Stomach smooth muscle (tissue), 2 donors: ENCODE results near the gene DEUP1.
"Not testable (repeated sequence)": the region's sequence is repeated elsewhere in the genome, so short reads cannot be mapped to it uniquely, and the experiment has no call there.

Source experiments
- H3K27ac ChIP-seq: one replicate; pipeline ENCODE4 v1.7.0; 2013; ENCODE audit warnings: mild to moderate bottlenecking, low read length, inconsistent platforms
- H3K27me3 ChIP-seq, 2 donors: one replicate each; pipeline ENCODE4 v1.7.0; 2013; ENCODE audit warnings: low read length in 2 of 2; ENCODE audit not compliant: insufficient read depth in 2 of 2, control insufficient read depth in 1 of 2
- H3K36me3 ChIP-seq, 2 donors: one replicate each; pipeline ENCODE4 v1.7.0; 2013; ENCODE audit warnings: low read length in 2 of 2; ENCODE audit not compliant: control insufficient read depth in 2 of 2, insufficient read depth in 2 of 2
- H3K4me1 ChIP-seq: one replicate; pipeline ENCODE4 v1.7.0; 2013; ENCODE audit warnings: low read length; ENCODE audit not compliant: control insufficient read depth, insufficient read depth
- H3K4me3 ChIP-seq, 2 donors: one replicate each; pipeline ENCODE4 v1.7.0; 2013; ENCODE audit warnings: low read length in 2 of 2
- H3K9ac ChIP-seq, 2 donors: one replicate each; pipeline ENCODE4 v1.7.0; 2013; ENCODE audit warnings: low read length in 2 of 2, mild to moderate bottlenecking in 1 of 2
- H3K9me3 ChIP-seq, 2 donors: one replicate each; pipeline ENCODE4 v1.7.0; 2013; ENCODE audit warnings: low read length in 2 of 2; ENCODE audit not compliant: control insufficient read depth in 2 of 2
- donor health status: healthy.
- donor health status: Pancreatic carcinoma.

The DEUP1 gene

DNA sequence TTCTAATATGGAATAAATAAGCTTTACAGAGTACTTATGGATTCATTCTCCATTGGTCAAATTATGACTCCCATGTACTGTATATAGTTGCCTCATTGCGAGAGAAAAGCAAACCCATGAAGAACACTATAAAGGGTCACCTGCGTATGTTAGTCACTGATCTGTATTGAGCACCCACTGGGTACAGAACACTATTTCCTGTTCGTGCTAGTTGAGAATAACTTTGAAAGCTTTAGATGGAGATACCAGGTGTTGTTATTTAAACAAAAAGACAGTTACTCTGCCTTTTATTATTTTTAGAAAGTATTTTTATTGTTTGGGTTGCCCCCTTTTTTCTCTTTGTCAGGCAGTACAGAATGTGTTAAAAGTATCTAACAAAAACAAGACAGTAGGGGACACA is 79.9 kb downstream of the DEUP1 start:
- H3K4me3 ChIP-seq: no peak overlapping the region
- H3K9me3 ChIP-seq: no peaks in the 10 kb centered on the region
- H3K27ac ChIP-seq: no peak overlapping the region
- H3K36me3 ChIP-seq: no peaks in the 10 kb centered on the region
- H3K27me3 ChIP-seq: no peaks in the 10 kb centered on the region
- no peaks in the 10 kb centered on the region for H3K4me1 ChIP-seq
- H3K9ac ChIP-seq: no peak overlapping the region

- Histone ChIP-seq H3K4me3 (no peak overlapping the region), H3K36me3 (no peaks in the 10 kb centered on the region), H3K4me1 (no peaks in the 10 kb centered on the region), H3K27me3 (no peaks in the 10 kb centered on the region), H3K9me3 (no peaks in the 10 kb centered on the region), H3K9ac (no peak overlapping the region), H3K27ac (no peak overlapping the region)
Observed at GRCh38 chr11:93411705-93412104, 81.2 kb downstream of the DEUP1 start.

GRCh38 chr11:93432247-93432646 is 101.7 kb downstream of the DEUP1 start:
- no peak overlapping the region for H3K4me3 ChIP-seq

GRCh38 chr11:93443232-93443631 is 112.7 kb downstream of the DEUP1 start:
- not testable (repeated sequence) for H3K9me3 ChIP-seq, H3K27me3 ChIP-seq, H3K36me3 ChIP-seq, H3K9ac ChIP-seq, H3K4me3 ChIP-seq, H3K4me1 ChIP-seq, H3K27ac ChIP-seq

More at GRCh38 chr11:93432247-93432646, 101.7 kb downstream of the DEUP1 start:
- Histone ChIP-seq H3K27ac (no peak overlapping the region), H3K27me3 (no peaks in the 10 kb centered on the region), H3K36me3 (no peaks in the 10 kb centered on the region), H3K9me3 (no peaks in the 10 kb centered on the region), H3K9ac (no peak overlapping the region), H3K4me1 (no peaks in the 10 kb centered on the region)

DNA sequence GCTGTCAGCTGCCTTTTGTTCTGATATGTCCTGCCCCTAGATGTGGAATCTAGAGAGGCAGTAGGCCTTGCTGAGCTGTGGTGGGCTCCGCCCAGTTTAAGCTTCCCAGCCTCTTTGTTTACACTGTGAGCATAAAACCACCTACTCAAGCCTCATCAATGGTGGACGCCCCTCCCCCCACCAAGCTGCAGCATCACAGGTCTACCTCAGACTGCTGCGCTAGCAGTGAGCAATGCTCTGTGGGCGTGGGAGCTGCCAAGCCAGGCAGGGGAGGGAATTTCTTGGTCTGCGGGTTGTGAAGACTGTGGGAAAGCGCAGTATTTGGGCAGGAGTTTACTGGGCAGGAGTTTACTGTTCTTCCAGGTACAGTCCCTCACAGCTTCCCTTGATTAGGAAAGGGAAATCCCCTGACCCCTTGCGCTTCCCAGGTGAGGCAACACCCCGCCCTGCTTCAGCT is 114.1 kb downstream of the DEUP1 start:
- Histone ChIP-seq H3K4me3 (no peak overlapping the region), H3K36me3 (no peaks in the 10 kb centered on the region), H3K9ac (no peak overlapping the region), H3K4me1 (no peaks in the 10 kb centered on the region), H3K9me3 (no peaks in the 10 kb centered on the region), H3K27ac (no peak overlapping the region), H3K27me3 (no peaks in the 10 kb centered on the region)

- Histone ChIP-seq H3K4me3 (no peak overlapping the region), H3K27me3 (no peaks in the 10 kb centered on the region), H3K4me1 (no peaks in the 10 kb centered on the region), H3K9me3 (no peaks in the 10 kb centered on the region), H3K27ac (no peak overlapping the region), H3K9ac (no peak overlapping the region), H3K36me3 (no peaks in the 10 kb centered on the region)
Observed at GRCh38 chr11:93458286-93458685, 127.7 kb downstream of the DEUP1 start.

DNA sequence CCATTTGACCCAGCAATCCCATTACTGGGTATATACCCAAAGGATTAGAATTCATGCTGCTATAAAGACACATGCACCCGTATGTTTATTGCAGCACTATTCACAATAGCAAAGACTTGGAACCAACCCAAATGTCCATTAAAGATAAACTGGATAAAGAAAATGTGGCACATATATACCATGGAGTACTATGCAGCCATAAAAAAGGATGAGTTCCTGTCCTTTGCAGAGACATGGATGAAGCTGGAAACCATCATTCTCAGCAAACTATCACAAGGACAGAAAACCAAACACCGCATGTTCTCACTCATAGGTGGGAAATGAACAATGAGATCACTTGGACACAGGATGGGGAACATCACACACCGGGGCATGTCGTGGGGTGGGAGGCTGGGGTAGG is 133.1 kb downstream of the DEUP1 start:
- not testable (repeated sequence) for H3K9ac ChIP-seq, H3K4me3 ChIP-seq

DNA sequence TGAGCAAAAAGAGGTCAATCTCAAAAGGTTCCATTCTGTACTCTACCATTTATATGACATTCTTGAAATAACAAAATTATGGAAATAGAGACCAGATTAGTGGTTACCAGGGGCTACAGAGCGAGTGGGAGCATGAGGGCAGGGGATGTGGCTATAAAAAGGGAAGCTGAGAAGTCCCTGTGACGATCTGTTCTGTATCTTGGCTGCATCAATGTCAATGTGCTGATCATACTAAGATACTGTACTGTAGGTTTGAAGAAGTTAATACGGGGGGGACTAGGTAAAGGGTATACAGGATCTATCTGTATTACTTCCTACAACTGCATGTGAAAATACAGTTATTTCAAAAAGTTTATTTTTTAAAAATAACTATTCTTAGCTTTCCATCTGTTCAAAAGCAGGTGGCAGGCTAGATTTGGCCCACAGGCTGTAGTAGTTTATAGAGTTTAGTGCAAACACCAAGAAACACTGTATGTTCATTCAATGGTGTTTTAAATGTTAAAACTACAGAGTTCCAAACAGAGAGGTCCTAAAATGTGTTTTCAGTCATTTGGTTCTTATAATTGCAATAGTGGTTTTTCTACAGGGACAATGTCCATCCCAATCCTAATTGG is 134.5 kb downstream of the DEUP1 start:
- H3K36me3 ChIP-seq: no peaks in the 10 kb centered on the region
- H3K27me3 ChIP-seq: no peaks in the 10 kb centered on the region
- H3K9ac ChIP-seq: no peak overlapping the region
- no peaks in the 10 kb centered on the region for H3K4me1 ChIP-seq
- H3K4me3 ChIP-seq: no peak overlapping the region
- no peaks in the 10 kb centered on the region for H3K9me3 ChIP-seq
- no peak overlapping the region for H3K27ac ChIP-seq

More for the DNA sequence above, 133.1 kb downstream of the DEUP1 start:
- H3K27me3 ChIP-seq, H3K36me3 ChIP-seq, H3K4me1 ChIP-seq, H3K27ac ChIP-seq, H3K9me3 ChIP-seq: not testable (repeated sequence)

GRCh38 chr11:93467054-93467453 is 136.5 kb downstream of the DEUP1 start:
- no peak overlapping the region for H3K4me3 ChIP-seq
- H3K36me3 ChIP-seq: no peaks in the 10 kb centered on the region
- no peaks in the 10 kb centered on the region for H3K4me1 ChIP-seq
- no peak overlapping the region for H3K9ac ChIP-seq
- no peaks in the 10 kb centered on the region for H3K27me3 ChIP-seq
- no peaks in the 10 kb centered on the region for H3K9me3 ChIP-seq
- H3K27ac ChIP-seq: no peak overlapping the region

GRCh38 chr11:93468290-93468689 is 137.7 kb downstream of the DEUP1 start:
- no peak overlapping the region for H3K4me3 ChIP-seq
- no peak overlapping the region for H3K27ac ChIP-seq
- H3K36me3 ChIP-seq: no peaks in the 10 kb centered on the region
- no peaks in the 10 kb centered on the region for H3K27me3 ChIP-seq
- H3K9ac ChIP-seq: no peak overlapping the region
- H3K9me3 ChIP-seq: no peaks in the 10 kb centered on the region
- H3K4me1 ChIP-seq: no peaks in the 10 kb centered on the region

DNA sequence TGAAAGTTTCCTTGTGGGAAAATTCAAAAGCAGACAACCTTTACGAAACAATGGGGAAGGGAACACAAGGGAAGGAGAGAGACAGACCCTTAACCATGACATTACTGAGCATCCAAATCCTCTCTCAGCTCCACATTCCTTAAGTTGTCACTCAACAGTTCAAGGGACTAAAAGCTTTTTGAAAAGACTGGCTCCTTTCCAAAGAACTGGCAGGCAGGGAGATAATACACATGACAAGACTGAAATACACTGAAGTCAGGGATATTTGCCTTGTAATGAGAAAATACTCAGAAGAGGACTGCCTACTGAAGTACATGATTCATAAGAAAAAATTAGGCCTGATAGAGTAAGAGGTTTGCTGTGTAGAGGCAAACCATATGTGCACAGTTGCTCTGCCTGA is 143.6 kb downstream of the DEUP1 start:
- Histone ChIP-seq H3K9ac (no peak overlapping the region), H3K36me3 (no peaks in the 10 kb centered on the region), H3K4me3 (no peak overlapping the region), H3K27me3 (no peaks in the 10 kb centered on the region), H3K27ac (no peak overlapping the region), H3K4me1 (peaks cover 2% of the 10 kb centered on the region), H3K9me3 (no peaks in the 10 kb centered on the region)
